ENCODE results near the gene GRIN2D.
A peak's percentile ranks its signal among the peaks of the same experiment; 100 is the strongest.
"Not testable (repeated sequence)": the region's sequence is repeated elsewhere in the genome, so short reads cannot be mapped to it uniquely, and the experiment has no call there.

The GRIN2D gene

DNA sequence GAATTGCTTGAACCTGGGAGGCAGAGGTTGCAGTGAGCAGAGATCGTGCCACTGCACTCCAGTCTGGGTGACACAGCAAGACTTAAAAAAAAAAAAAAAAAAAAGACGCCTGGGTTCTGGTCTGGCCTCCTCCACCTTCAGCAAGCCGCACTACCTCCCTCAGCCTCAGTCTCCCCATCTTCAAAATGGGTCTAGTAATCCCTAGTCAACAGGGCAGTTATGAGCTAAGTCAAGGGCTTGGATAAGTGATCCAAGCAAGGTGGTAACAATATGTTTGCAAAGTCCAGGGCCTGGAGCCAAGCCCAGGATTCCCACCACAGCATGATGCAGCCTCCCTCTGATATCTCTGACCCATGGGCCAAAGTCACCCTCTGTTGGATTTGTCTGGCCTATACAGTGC is 6.5 kb upstream of the GRIN2D start:
- no peak for DNase-seq
- Histone ChIP-seq H3K9me3 (ENCODE audit: insufficient read depth, low read length, severe bottlenecking) (no peaks in the 10 kb centered on the region), H3K79me2 (ENCODE audit: insufficient read depth, low read length) (peaks cover 27% of the 10 kb centered on the region), H3K27ac (ENCODE audit: low read length) (no peak overlapping the region), H3K36me3 (ENCODE audit: insufficient read depth, low read length) (peaks cover 63% of the 10 kb centered on the region), H4K20me1 (ENCODE audit: insufficient read depth, low read length) (0 out of 2 replicates have a peak, but pooled peaks cover 4% of the 10 kb centered on the region), H3K4me1 (ENCODE audit: insufficient read depth, low read length) (peaks cover 16% of the 10 kb centered on the region), H3K27me3 (ENCODE audit: insufficient read depth, low read length, poor library complexity) (no peaks in the 10 kb centered on the region), H3K4me2 (ENCODE audit: insufficient read depth, low read length) (no peak overlapping the region), H2AFZ (ENCODE audit: low read depth, low read length) (no peak overlapping the region), H3K4me3 (ENCODE audit: low read depth in 1 of 2, low read length in 2 of 2) (no peak overlapping the region), H3K9ac (ENCODE audit: low read depth, low read length) (no peak overlapping the region)
- no peak for ATAC-seq (ENCODE audit: insufficient read depth, low read depth)
- TF ChIP-seq EZH2 (IDR thresholded peaks at IDR 0.05; ENCODE audit: borderline replicate concordance, low read depth, low read length, severe bottlenecking), result no peak
- TF ChIP-seq, protein P1, sequence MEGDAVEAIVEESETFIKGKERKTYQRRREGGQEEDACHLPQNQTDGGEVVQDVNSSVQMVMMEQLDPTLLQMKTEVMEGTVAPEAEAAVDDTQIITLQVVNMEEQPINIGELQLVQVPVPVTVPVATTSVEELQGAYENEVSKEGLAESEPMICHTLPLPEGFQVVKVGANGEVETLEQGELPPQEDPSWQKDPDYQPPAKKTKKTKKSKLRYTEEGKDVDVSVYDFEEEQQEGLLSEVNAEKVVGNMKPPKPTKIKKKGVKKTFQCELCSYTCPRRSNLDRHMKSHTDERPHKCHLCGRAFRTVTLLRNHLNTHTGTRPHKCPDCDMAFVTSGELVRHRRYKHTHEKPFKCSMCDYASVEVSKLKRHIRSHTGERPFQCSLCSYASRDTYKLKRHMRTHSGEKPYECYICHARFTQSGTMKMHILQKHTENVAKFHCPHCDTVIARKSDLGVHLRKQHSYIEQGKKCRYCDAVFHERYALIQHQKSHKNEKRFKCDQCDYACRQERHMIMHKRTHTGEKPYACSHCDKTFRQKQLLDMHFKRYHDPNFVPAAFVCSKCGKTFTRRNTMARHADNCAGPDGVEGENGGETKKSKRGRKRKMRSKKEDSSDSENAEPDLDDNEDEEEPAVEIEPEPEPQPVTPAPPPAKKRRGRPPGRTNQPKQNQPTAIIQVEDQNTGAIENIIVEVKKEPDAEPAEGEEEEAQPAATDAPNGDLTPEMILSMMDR (IDR thresholded peaks at IDR 0.05; ENCODE audit: borderline replicate concordance, extremely low read depth, low read length, poor library complexity, severe bottlenecking), result no peak

DNA sequence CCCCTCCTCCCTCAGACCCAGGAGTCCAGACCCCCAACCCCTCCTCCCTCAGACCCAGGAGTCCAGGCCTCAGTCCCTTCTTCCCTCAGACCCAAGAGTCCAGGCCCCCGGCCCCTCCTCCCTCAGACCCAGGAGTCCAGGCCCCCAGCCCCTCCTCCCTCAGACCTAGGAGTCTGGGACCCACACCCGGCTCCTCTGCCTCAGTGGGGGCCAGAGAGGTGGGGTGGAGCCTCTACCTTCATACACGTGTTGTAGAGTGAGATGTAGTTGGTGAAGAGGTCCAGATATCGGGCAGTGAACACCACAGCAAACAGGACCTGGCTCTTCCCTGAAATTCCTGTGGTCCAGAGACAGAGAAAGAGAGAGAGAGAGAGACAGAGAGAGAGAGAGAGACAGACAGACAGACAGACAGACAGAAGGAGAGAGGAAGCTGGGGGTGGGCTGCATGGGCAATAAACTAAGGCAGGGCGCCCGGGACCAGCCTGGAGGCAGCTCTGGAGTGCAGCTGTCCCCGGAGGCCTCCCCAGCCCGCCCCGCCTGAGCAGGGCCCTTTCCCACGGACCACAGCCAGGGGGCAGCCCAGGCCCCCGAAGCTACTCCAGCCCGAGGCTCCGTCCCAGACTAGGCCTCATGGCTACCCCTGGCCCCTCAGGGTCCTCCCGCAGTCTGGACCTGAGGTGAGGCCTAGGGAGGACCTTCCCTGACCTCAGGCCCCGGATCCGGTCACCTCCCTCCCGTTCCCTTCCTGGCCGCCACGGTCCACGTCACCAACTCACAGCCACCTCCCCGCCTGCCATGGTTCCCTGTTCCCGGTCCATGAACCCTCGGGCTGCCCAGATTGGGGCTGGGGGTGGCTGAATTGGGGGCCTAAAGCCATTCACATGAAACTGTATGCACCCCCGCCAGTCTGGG is 3.0 kb upstream of the GRIN2D start:
- ATAC-seq (ENCODE audit: insufficient read depth, low read depth) (peak; percentile 77), DNase-seq (peak; percentile 70)
- Histone ChIP-seq H2AFZ (ENCODE audit: low read depth, low read length) (peak overlapping the region; percentile 79), H3K27ac (ENCODE audit: low read length) (peak overlapping the region; percentile 86), H3K79me2 (ENCODE audit: insufficient read depth, low read length) (peaks cover 27% of the 10 kb centered on the region), H3K4me2 (ENCODE audit: insufficient read depth, low read length) (peak overlapping the region; percentile 76), H3K27me3 (ENCODE audit: insufficient read depth, low read length, poor library complexity) (peaks cover 24% of the 10 kb centered on the region), H3K4me3 (ENCODE audit: low read depth in 1 of 2, low read length in 2 of 2) (peak overlapping the region; percentile 71 to 85), H3K9me3 (ENCODE audit: insufficient read depth, low read length, severe bottlenecking) (no peaks in the 10 kb centered on the region), H3K4me1 (ENCODE audit: insufficient read depth, low read length) (peaks cover 20% of the 10 kb centered on the region), H3K9ac (ENCODE audit: low read depth, low read length) (peak overlapping the region; percentile 85), H3K36me3 (ENCODE audit: insufficient read depth, low read length) (peaks cover 35% of the 10 kb centered on the region), H4K20me1 (ENCODE audit: insufficient read depth, low read length) (0 out of 2 replicates have a peak, but pooled peaks cover 4% of the 10 kb centered on the region)
- TF ChIP-seq EZH2 (IDR thresholded peaks at IDR 0.05; ENCODE audit: borderline replicate concordance, low read depth, low read length, severe bottlenecking), result no peak
- TF ChIP-seq, protein P1 (IDR thresholded peaks at IDR 0.05; ENCODE audit: borderline replicate concordance, extremely low read depth, low read length, poor library complexity, severe bottlenecking), result peak; percentile 59

GRCh38 chr19:48391100-48392005 is 2.1 kb upstream of the GRIN2D start, which contains the start of gene KDELR1:
Gene KDELR1 (minus strand): TSS chr19:48391551. CDS start chr19:48391358, 193 bp downstream.
- H3K4me1 ChIP-seq (ENCODE audit: insufficient read depth, low read length), result peaks cover 20% of the 10 kb centered on the region
- 0 out of 2 replicates have a peak, but pooled peaks cover 4% of the 10 kb centered on the region for H4K20me1 ChIP-seq (ENCODE audit: insufficient read depth, low read length)
- peak within 1 kb of the TSS; percentile 82 for H2AFZ ChIP-seq (ENCODE audit: low read depth, low read length)
- TF ChIP-seq EZH2 (IDR thresholded peaks at IDR 0.05; ENCODE audit: borderline replicate concordance, low read depth, low read length, severe bottlenecking), result no peak
- TF ChIP-seq, protein P1 (IDR thresholded peaks at IDR 0.05; ENCODE audit: borderline replicate concordance, extremely low read depth, low read length, poor library complexity, severe bottlenecking), result peak; percentile 97
- H3K36me3 ChIP-seq (ENCODE audit: insufficient read depth, low read length), result peaks cover 27% of the 10 kb centered on the region
- H3K4me2 ChIP-seq (ENCODE audit: insufficient read depth, low read length), result peak within 1 kb of the TSS; percentile 76
- H3K27ac ChIP-seq (ENCODE audit: low read length), result peak within 1 kb of the TSS; percentile 86
- ATAC-seq (ENCODE audit: insufficient read depth, low read depth), result peak; percentile 82
- peak within 1 kb of the TSS; percentile 85 for H3K9ac ChIP-seq (ENCODE audit: low read depth, low read length)
- H3K4me3 ChIP-seq (ENCODE audit: low read depth in 1 of 2, low read length in 2 of 2), result peak within 1 kb of the TSS; percentile 71 to 85
- DNase-seq, result peak; percentile 77
- no peaks in the 10 kb centered on the region for H3K9me3 ChIP-seq (ENCODE audit: insufficient read depth, low read length, severe bottlenecking)
- H3K79me2 ChIP-seq (ENCODE audit: insufficient read depth, low read length), result peaks cover 27% of the 10 kb centered on the region
- H3K27me3 ChIP-seq (ENCODE audit: insufficient read depth, low read length, poor library complexity), result peaks cover 33% of the 10 kb centered on the region

- not testable (repeated sequence) for ATAC-seq (ENCODE audit: insufficient read depth, low read depth); DNase-seq; H3K27ac ChIP-seq (ENCODE audit: low read length); H3K9me3 ChIP-seq (ENCODE audit: insufficient read depth, low read length, severe bottlenecking); H4K20me1 ChIP-seq (ENCODE audit: insufficient read depth, low read length)
- H3K79me2 ChIP-seq (ENCODE audit: insufficient read depth, low read length), result peaks cover 27% of the 10 kb centered on the region
- peak overlapping the region; percentile 82 for H2AFZ ChIP-seq (ENCODE audit: low read depth, low read length)
- peak overlapping the region in 1 of 2 experiments; percentile 85; a peak in 1 of 4 replicates for H3K4me3 ChIP-seq (ENCODE audit: low read depth in 1 of 2, low read length in 2 of 2)
- peaks cover 20% of the 10 kb centered on the region for H3K4me1 ChIP-seq (ENCODE audit: insufficient read depth, low read length)
- H3K27me3 ChIP-seq (ENCODE audit: insufficient read depth, low read length, poor library complexity), result peaks cover 39% of the 10 kb centered on the region
- H3K4me2 ChIP-seq (ENCODE audit: insufficient read depth, low read length), result peak overlapping the region; percentile 76
- H3K36me3 ChIP-seq (ENCODE audit: insufficient read depth, low read length), result peaks cover 25% of the 10 kb centered on the region
- H3K9ac ChIP-seq (ENCODE audit: low read depth, low read length), result peak overlapping the region; percentile 85
Observed at GRCh38 chr19:48392006-48392344, 1.5 kb upstream of the GRIN2D start.
